OCI-LY7 (cell line): ENCODE results near the gene TTC39A.

Experiments used
- EZH2phosphoT487 ChIP-seq: fragments of 200-600 bp; sonication (generic); IDR thresholded peaks from 2 replicates; pipeline ENCODE4 v1.6.1; 2018; ENCODE audit warnings: low read depth, borderline replicate concordance, mild to moderate bottlenecking, mixed run types, antibody characterized with exemption, low read length, moderate library complexity, mixed read lengths
- TF ChIP-seq, protein P1 (sequence below): fragments of 200-600 bp; sonication (generic); conservative IDR thresholded peaks from 2 replicates; pipeline ENCODE4 v1.5.1; 2014; ENCODE audit warnings: mild to moderate bottlenecking, antibody characterized with exemption, low read length, moderate library complexity, mixed read lengths

DNA sequence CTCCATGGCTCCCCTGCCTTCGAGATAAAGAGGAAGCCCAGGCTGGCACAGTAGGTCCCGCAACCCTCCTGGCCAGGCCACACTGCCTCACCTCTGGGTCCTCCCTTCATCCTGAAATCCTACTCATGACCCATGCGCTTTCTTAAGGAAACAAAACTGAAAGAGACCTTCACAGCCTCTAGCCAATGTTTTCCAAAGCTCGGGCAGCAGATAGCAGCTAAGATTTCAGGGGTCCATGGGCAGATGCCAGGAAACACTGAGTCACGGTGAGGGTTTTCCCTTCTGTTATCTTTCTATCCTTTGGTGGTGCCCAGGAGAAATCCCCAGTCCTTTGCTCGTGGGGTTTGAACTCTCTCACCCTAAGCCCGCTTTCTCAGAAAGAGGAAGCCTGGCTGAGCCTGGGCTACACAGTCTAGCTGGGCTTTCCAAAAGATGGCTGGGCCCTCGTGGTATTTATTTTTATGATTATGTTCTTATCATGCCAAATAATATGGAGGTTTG is 26.6 kb downstream of the TTC39A start:
- TF ChIP-seq, protein P1, sequence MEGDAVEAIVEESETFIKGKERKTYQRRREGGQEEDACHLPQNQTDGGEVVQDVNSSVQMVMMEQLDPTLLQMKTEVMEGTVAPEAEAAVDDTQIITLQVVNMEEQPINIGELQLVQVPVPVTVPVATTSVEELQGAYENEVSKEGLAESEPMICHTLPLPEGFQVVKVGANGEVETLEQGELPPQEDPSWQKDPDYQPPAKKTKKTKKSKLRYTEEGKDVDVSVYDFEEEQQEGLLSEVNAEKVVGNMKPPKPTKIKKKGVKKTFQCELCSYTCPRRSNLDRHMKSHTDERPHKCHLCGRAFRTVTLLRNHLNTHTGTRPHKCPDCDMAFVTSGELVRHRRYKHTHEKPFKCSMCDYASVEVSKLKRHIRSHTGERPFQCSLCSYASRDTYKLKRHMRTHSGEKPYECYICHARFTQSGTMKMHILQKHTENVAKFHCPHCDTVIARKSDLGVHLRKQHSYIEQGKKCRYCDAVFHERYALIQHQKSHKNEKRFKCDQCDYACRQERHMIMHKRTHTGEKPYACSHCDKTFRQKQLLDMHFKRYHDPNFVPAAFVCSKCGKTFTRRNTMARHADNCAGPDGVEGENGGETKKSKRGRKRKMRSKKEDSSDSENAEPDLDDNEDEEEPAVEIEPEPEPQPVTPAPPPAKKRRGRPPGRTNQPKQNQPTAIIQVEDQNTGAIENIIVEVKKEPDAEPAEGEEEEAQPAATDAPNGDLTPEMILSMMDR = no peak
- TF ChIP-seq EZH2phosphoT487 = no peak
